Left forelimb (tissue), 1 donor: ENCODE data around the gene TECTB.

Source experiments
- DNase-seq: peaks from one replicate; pipeline ENCODE4 v3.0.0-alpha.2; 2018; ENCODE audit warnings: low spot score

The TECTB gene

GRCh38 chr10:112308125-112308502 is 24.9 kb downstream of the TECTB start:
- no peak for DNase-seq

GRCh38 chr10:112311481-112311880 is 28.3 kb downstream of the TECTB start:
- DNase-seq: no peak

- no peak for DNase-seq
Observed at GRCh38 chr10:112313234-112313633, 30.0 kb downstream of the TECTB start.

GRCh38 chr10:112313911-112314310 is 30.7 kb downstream of the TECTB start:
- no peak for DNase-seq

GRCh38 chr10:112314822-112315474 is 31.7 kb downstream of the TECTB start:
- DNase-seq: peak; percentile 73

- DNase-seq: no peak
Observed at GRCh38 chr10:112327678-112328077, 44.5 kb downstream of the TECTB start.

- no peak for DNase-seq
Observed at GRCh38 chr10:112330162-112330561, 47.0 kb downstream of the TECTB start.

- DNase-seq: no peak
Observed at GRCh38 chr10:112330607-112331160, 47.5 kb downstream of the TECTB start.

- DNase-seq: no peak
Observed at GRCh38 chr10:112332022-112332421, 48.8 kb downstream of the TECTB start.

- no peak for DNase-seq
Observed at GRCh38 chr10:112332509-112333228, 49.5 kb downstream of the TECTB start.

- no peak for DNase-seq
Observed at GRCh38 chr10:112333452-112333851, 50.3 kb downstream of the TECTB start.

- no peak for DNase-seq
Observed at GRCh38 chr10:112335111-112335867, 52.1 kb downstream of the TECTB start.

GRCh38 chr10:112335868-112336265 is 52.7 kb downstream of the TECTB start:
- no peak for DNase-seq

GRCh38 chr10:112336556-112337201 is 53.5 kb downstream of the TECTB start:
- no peak for DNase-seq

GRCh38 chr10:112338957-112339356 is 55.8 kb downstream of the TECTB start:
- no peak for DNase-seq

GRCh38 chr10:112340601-112341000 is 57.4 kb downstream of the TECTB start:
- DNase-seq: no peak

- no peak for DNase-seq
Observed at GRCh38 chr10:112343056-112343806, 60.0 kb downstream of the TECTB start.

- no peak for DNase-seq
Observed at GRCh38 chr10:112344261-112344660, 61.1 kb downstream of the TECTB start.

GRCh38 chr10:112345202-112345601 is 62.0 kb downstream of the TECTB start:
- no peak for DNase-seq

- DNase-seq: no peak
Observed at GRCh38 chr10:112345743-112346142, 62.5 kb downstream of the TECTB start.

- no peak for DNase-seq
Observed at GRCh38 chr10:112346774-112347173, 63.6 kb downstream of the TECTB start.
